Fibroblast of the conjunctiva (primary cell): ENCODE data around the gene COG6.

Experiments used
- DNase-seq: peaks from one replicate; pipeline ENCODE4 v3.0.0-alpha.2; 2010; ENCODE audit warnings: low read depth

Gene COG6

GRCh38 chr13:39655569-39656324, at the start of gene COG6:
Gene COG6, plus strand, starts transcription at chr13:39655662. Its CDS starts 65 bp downstream, at chr13:39655727.
- peak; percentile 79 for DNase-seq

GRCh38 chr13:39605677-39606320, 49.7 kb upstream of the COG6 start:
- DNase-seq = no peak

- no peak for DNase-seq
Measured at GRCh38 chr13:39607876-39608275, 47.6 kb upstream of the COG6 start.

- peak; percentile 61 for DNase-seq
Measured at GRCh38 chr13:39612023-39612637, 43.3 kb upstream of the COG6 start.

GRCh38 chr13:39616087-39616694, 39.3 kb upstream of the COG6 start:
- peak; percentile 64 for DNase-seq

- no peak for DNase-seq
Measured at GRCh38 chr13:39618561-39618960, 36.9 kb upstream of the COG6 start.

- no peak for DNase-seq
Measured at GRCh38 chr13:39623466-39623865, 32.0 kb upstream of the COG6 start.

GRCh38 chr13:39631307-39631706, 24.2 kb upstream of the COG6 start:
- no peak for DNase-seq

- DNase-seq = no peak
Measured at GRCh38 chr13:39632994-39633393, 22.5 kb upstream of the COG6 start.

GRCh38 chr13:39635564-39635963, 19.9 kb upstream of the COG6 start:
- no peak for DNase-seq

GRCh38 chr13:39637890-39638289, 17.6 kb upstream of the COG6 start:
- no peak for DNase-seq

- DNase-seq = no peak
Measured at GRCh38 chr13:39641645-39642044, 13.8 kb upstream of the COG6 start.

GRCh38 chr13:39646122-39646521, 9.3 kb upstream of the COG6 start:
- no peak for DNase-seq

GRCh38 chr13:39655041-39655568, 357 bp upstream of the COG6 start:
- no peak for DNase-seq

GRCh38 chr13:39656325-39656677, 839 bp downstream of the COG6 start:
- no peak for DNase-seq

GRCh38 chr13:39663508-39663907, 8.0 kb downstream of the COG6 start:
- DNase-seq = no peak

GRCh38 chr13:39663958-39664357, 8.5 kb downstream of the COG6 start:
- DNase-seq = no peak

- no peak for DNase-seq
Measured at GRCh38 chr13:39665763-39666162, 10.3 kb downstream of the COG6 start.

- no peak for DNase-seq
Measured at GRCh38 chr13:39670445-39670844, 15.0 kb downstream of the COG6 start.

GRCh38 chr13:39672378-39673132, 17.1 kb downstream of the COG6 start:
- no peak for DNase-seq

GRCh38 chr13:39675904-39676303, 20.4 kb downstream of the COG6 start:
- DNase-seq = no peak

- peak; percentile 37 for DNase-seq
Measured at GRCh38 chr13:39676315-39676876, 20.9 kb downstream of the COG6 start.
